ENCODE data around the gene PRMT2.

Gene PRMT2

DNA sequence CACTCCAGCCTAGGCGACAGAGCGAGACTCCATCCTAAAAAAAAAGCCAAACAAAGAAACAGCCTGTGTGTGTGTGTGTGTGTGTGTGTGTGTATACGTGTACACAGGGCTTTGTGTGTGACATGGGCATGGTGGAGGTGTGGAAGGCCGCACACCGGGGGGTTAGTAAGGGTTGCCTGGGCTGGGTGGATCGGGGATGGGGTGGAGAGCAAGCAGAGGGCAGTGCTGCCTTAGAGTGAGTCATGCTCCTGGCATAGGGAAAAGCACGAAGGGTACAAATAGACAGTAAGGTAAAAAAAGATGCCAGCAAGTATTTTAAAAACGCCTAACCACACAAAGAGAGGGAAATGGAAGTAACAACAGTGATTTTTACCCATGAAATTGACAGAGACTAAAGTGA is 6.2 kb downstream of the PRMT2 start:
- DNase-seq (ENCODE audit: low read depth in 2 of 3, low spot score in 1 of 3) = no peak

DNA sequence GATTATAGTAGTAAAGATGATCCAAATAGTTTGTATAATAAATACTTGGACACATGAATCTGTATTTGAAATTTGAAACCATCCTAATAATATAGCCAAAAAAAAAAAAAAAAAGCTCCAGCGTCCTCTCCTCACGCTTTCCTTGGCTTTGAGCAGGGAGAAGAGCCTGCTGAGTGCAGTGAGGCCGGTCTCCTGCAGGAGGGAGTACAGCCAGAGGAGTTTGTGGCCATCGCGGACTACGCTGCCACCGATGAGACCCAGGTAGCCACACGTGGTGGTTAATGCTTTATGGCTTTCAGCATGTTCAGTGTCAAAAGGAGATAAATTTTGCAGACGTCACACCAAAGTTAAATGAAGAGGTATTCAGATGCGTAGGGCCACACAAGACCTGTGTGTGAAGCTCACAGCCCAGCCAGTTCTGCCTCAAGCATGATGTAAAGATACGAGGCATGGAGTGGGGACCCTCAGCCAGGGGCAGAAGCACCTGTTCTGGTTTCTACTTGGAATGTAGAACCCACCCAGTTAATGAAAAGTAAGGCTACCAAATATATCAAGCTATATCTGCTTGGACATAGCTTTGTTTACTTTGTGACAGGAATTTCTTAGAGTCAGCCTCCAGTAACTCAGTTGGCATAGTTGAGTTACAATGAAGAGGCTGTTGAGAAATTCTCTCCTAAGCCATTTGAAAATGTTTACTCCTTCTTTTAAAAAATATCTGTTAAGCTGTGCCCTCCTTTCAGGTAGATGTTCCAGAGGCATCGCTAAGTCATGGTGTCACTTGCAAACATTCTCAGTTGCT is 8.1 kb downstream of the PRMT2 start:
- no peak for DNase-seq (ENCODE audit: low read depth in 2 of 3, low spot score in 1 of 3)

DNA sequence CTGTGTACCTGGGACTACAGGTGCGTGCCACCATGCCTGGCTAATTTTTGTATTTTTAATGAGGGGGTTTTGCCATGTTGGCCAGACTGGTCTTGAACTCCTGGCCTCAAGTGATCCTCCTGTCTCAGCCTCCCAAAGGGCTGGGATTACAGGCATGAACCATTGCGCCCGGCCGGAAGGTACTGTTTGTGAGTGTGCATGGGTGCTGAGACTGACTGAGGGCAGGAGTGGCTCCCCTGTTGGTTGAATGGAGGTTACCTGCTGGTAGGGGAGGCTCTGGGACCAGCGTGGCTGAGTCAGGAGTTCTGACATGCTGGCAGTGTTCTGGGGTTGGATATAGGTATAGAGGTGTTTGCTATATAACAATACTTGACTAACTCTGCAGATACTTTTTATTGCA is 10.4 kb downstream of the PRMT2 start:
- DNase-seq (ENCODE audit: low read depth in 2 of 3, low spot score in 1 of 3) = no peak

DNA sequence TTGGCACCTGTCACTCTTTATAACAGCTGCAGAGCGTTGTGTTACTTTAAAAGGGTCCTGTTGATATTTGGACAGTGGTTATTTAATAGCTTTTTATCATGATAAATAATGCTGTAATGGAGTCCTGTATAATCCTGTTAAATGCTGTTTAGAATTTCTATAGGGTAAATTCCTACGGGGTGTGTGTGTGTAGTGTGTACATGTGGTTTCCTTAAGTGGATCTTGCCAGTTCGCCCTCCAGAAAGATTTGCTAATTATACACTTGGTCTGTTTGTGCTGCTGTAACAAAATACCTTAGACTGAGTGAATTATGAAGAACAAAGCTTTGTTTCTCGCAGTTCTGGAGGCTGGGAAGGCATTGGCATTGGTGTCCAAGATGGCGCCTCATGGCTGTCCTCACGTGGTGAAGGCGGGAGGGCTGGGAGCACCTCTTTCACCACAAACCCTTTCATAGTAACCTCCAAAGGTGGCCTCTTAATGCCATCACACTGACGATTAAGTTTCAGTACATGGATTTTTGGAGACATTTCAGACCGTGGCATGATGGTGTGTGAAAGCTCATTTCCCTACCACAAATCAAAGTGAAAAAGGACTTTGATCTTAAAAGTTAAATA is 11.2 kb downstream of the PRMT2 start:
- DNase-seq (ENCODE audit: low read depth in 2 of 3, low spot score in 1 of 3) = no peak

DNA sequence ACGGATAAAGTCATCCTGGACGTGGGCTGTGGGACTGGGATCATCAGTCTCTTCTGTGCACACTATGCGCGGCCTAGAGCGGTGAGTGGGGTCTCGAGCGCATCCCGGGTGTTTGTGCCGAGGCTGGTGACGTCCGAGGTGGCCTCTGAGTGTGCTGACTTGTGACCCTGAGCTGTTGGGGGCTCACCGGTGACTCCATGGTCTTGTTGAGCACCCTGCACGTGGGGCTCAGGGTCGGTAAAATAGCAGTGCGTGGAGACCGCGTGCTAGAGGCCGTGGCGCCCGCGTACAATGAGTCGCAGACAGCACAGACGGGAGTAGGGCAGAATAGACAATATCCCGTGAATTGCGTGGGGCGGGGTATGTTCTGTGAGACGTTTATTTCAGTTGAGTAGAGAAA is 13.1 kb downstream of the PRMT2 start:
- DNase-seq (ENCODE audit: low read depth in 2 of 3, low spot score in 1 of 3) = no peak

DNA sequence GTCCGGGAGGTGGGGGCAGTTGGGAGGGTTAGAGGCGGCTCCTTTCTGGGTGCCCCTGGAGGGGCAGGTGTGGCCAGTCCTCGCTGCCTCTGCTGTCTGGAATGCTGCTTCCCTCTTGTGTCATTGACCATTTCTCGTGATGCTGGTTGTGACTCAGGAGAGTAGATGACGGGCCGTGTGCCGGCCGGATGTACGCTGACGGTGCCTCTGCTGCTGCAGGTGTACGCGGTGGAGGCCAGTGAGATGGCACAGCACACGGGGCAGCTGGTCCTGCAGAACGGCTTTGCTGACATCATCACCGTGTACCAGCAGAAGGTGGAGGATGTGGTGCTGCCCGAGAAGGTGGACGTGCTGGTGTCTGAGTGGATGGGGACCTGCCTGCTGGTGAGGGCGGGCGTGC is 13.9 kb downstream of the PRMT2 start:
- no peak for DNase-seq (ENCODE audit: low read depth in 2 of 3, low spot score in 1 of 3)

DNA sequence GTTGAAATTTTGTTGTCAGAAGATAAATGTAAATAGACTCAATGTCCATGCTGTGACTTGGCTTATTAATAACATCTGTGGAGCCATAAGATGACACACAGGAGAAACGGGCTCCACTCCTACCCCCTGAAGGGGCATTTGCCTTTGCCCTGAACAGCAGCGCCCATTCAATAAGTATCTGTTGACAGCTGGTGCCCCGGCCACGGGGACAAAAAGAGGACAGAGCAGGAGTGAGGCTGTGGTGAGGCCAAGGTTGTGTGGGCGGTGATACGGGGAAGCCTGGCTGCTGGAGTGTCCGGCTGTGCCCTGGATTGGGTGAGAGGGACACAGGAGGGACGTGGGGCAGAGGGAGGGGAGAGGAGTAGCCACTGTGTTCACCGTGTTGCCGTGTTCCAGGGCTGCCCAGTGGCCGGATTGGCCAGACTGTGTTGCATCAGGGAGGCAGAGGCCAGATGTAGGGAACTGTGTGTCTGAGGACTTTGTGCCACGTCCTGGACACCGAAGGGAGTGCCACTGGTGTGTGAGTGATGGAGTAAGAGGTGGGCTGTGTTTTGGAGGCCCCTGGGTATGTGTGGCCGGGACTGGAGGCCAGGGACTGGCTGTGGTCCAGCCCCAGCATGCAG is 15.1 kb downstream of the PRMT2 start:
- DNase-seq (ENCODE audit: low read depth in 2 of 3, low spot score in 1 of 3) = no peak

DNA sequence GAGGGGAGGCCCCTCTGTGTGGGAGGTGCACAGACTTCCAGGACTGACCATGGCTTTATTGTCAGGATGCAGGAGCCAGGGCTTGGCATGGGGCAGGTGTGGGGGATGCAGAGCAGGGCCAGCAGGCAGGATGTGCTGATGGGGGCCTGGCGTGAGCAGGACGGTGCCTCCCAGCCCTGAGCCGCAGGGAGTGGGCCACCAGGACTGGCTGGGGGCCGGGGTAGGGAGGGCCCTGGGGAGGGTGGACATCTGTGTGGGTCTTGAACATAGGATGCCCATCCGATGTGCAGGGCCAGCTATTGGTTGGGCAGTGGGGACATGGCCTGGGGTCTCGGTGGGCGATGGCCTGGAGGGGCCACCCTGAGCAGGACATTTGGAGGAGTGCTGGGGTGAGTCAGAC is 15.6 kb downstream of the PRMT2 start:
- DNase-seq (ENCODE audit: low read depth in 2 of 3, low spot score in 1 of 3) = no peak

DNA sequence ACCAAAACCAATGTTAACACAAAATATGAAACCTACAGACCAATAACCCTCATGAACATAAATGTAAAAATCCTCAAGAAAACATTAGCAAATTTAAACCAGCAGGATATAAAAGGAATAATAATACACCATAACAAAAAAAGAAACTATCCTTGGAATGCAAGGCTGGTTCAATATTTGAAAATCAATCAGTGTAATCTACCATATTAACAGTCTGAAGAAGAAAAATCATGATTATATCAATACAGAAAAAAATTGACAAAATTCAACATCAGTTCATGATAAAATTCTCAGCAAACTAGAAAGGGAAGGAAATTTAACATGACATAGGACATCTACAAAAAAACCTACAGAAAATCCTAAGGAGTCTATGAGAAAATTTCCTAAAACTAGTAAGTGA is 19.8 kb downstream of the PRMT2 start:
- DNase-seq (ENCODE audit: low read depth in 2 of 3, low spot score in 1 of 3) = no peak

DNA sequence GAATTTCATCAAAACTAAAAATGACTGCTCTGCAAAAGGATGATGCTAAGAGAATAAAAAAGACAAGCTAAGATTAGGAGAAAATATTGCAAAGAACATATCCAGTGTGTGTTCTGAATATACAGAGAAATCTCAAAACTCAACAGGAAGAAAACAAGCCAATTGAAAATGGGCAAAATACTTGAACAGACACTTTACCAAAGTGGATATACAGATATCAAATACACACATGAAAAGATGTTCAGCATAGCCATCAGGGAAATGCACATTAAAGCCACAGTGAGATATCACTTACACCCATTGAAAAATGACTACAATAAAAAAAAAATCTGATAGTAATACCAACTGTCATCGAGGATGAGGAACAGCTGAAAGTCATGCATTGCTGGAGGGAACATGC is 21.3 kb downstream of the PRMT2 start:
- DNase-seq (ENCODE audit: low read depth in 2 of 3, low spot score in 1 of 3) = no peak

DNA sequence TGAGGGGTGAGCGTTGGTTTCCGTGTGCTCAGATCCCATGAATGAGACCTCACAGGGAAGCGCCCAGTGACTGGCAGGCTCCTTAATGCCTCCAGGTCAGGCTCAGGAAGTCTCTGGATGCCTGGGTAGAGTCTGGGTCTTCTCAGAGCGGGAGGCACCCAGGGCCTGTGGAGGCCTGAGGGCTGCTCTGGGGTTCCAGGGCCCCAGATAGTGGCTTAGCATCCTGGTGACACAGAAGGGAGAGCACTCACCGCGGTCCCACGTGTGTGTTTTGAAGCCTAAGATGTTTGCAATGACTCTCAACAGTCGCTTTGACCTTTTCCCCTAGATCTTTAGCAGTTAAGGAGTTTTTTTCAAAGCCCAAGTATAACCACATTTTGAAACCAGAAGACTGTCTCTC is 25.0 kb downstream of the PRMT2 start:
- no peak for DNase-seq (ENCODE audit: low read depth in 2 of 3, low spot score in 1 of 3)

DNA sequence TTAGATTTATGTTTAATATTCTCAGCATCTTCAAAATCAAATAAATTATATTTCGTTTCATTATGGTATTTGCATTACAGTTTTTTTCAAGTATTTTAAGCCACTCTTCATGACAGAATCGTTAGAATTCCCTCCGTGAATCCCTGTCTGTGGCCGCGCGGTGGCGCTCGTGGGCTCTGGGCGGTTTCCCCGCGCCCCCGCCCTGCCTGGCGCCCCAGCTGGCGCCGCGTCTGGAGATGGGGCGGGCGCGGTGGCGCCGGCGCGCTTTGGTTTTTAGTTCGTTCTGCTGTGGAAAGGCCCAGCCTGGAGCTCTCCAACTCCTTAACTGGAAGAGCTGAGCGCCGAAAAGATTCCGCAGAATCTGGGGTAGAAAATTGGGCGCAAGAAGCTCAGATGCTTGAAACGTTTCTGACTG is 25.7 kb downstream of the PRMT2 start:
- DNase-seq (ENCODE audit: low read depth in 2 of 3, low spot score in 1 of 3) = peak in 1 of 3 donors; percentile 40

DNA sequence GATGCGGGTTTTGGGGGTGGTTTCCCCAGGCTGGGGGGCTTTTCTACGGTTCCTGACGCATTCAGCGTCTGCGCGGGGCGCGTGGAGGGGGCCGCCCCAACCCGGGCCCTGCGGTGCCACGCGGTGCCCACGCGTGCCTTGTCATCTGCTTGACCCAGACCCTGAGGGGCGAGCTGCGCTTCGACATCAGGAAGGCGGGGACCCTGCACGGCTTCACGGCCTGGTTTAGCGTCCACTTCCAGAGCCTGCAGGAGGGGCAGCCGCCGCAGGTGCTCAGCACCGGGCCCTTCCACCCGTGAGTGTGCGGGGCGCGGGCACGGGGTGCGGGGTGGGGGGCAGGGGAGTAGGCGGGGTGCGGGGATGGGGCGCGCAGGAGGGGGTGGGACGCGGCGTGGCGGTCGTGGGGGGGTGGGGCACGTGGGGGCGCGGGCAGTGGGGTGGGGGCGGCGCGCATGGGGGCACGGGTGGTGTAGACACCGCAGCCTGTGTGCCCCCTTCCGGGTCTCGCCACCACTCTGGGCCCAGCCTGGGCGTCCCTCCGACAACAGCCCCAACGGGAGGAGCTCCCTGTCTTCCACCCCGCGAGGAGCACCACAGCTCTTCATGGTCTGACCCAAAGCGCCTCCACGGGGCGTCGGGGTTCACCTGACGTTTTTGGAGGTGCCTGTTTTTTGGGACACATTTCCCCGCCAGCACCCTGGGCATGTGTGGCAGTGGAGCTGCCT is 26.3 kb downstream of the PRMT2 start:
- no peak for DNase-seq (ENCODE audit: low read depth in 2 of 3, low spot score in 1 of 3)

DNA sequence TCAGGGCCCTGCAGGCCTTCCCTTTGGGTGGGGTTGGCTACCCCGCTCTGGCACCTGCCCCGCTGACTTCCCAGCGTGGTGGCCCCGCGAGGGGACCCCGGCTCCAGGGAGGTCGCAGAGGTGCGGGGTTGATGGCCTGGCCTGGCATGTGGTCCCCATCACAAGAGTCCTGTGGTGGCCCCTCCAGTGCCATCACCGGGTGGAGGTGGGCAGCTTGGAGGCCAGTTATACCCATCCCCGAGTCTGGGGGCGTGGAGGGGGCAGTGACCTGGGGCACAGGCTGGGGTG is 26.8 kb downstream of the PRMT2 start:
- no peak for DNase-seq (ENCODE audit: low read depth in 2 of 3, low spot score in 1 of 3)

DNA sequence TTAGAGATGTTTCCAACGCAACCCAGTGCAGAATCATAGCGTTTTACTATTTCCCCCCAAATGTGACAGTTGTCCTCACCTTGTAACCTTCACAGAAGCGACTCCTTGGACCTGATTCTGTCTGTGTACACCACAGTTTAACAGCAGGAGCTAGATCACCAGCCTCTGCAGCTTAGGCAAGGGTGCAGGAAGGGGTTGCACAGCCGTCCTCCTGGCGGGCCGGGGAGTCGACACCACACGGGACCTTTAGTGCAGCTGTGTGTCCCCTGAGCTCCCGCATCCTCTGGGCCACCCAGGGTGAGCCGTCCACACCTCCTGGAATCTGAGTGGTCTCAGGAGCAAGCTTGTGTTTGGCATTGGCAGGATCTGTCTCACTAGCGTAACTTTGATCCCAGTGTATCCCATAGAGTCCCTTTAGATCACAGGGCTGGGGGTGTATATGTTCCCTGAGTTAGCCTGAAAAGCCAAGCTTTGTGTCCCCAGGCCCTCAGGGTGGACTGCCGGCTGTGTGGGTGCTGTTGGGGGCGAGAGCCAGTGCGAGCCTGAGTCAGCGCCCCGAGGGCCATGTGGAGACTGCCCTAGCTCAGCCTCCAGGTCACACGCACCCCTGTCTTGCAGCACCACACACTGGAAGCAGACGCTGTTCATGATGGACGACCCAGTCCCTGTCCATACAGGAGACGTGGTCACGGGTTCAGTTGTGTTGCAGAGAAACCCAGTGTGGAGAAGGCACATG is 27.5 kb downstream of the PRMT2 start:
- no peak for DNase-seq (ENCODE audit: low read depth in 2 of 3, low spot score in 1 of 3)

DNA sequence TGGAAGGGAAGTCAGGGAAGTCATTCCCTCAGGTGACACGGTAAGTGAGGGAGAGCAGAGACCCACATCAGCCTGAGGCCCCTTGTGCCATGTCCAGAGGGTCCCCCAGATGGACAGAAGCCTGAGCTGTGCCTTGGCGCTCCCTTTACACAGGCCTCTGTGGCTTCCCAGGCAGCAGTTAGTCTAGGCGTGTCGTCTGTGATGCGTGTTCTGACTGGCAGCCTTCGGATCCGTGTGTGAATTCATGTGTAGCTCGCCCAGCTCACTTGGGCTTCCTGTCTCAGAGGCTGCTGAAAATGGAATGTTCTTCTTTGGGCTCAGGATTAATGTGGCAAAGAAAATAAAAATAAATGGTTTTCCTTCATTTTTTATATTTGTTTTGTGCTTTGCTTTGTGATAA is 28.3 kb downstream of the PRMT2 start:
- no peak for DNase-seq (ENCODE audit: low read depth in 2 of 3, low spot score in 1 of 3)

DNA sequence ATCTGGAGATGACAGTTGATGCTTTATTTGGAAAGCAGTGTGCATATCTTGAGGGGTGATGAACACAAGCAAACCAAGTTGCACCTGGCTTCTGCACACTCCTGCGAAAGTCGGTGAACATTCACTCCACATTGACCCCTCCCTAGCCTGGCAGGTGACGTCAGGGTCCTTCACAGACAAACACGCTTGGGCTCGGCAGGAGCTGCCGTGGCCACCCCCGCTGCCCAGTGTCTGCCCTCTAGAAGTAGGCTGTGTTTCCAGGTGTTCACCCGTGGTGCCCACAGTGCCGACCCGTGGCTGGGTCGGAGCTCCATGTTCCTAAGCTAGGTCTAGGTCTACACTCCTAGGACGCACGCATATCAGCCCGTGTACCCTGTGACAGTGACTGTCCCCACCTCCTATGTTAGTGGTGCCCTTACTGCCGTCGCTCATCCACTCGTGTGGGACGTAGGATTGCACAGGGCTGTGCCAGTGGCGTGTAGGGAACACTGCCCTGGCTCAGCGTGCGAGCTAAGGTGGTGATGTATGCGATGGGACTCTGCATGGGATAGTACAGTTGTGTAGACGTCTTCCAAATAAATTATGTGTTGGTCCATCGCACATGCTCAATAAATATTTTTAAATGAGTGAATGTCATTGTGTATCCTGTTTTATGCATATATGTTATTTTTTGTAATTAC is 29.0 kb downstream of the PRMT2 start:
- no peak for DNase-seq (ENCODE audit: low read depth in 2 of 3, low spot score in 1 of 3)

DNA sequence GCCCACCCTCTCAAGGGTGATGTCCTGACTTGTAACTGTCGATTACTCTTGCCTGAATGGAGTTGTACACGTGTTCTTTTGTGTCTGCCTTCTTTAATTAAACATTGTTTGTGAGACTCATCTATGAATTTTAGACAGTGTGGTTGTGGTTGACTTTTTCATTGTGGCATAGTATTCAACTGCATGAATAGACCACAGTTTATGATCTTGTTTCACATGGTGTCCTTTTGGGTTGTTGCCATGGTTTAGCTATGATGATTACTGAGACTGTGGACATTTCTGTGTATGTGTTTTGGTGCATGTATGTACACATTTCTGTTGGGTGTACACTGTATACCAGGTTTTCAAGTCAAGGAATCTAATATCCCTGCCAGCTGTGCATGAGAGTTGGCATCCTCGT is 30.1 kb downstream of the PRMT2 start:
- no peak for DNase-seq (ENCODE audit: low read depth in 2 of 3, low spot score in 1 of 3)

DNA sequence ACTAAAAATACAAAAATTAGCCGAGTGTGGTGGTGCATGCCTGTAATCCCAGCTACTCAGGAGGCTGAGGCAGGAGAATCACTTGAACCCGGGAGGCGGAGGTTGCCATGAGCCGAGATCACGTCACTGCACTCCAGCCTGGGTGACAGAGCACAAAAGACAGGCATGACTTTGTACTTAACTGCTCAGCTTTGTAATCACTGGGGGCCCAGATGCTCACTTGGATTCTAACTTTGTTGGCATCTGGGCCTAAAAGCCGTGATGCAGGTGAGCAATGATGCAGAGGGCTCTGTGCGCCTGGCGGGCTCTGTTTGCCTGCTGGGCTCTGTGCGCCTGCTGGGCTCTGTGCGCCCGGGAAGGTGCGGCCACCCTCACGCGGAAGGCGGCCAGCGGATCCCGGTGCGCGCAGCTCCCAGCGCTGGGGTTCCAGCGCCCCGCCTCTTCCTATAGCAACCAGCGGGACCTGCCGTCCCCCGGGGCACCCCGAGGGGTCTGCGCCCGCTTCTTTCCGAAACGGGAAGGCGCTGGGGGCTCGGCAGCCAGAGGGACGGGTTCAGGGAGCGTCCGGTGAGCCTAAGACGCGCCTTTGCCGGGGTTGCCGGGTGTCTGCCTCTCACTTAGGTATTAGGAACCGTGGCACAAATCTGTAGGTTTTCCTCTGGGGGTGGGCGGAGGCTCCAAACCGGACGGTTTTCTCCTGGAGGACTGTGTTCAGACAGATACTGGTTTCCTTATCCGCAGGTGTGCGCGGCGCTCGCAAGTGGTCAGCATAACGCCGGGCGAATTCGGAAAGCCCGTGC is 31.7 kb downstream of the PRMT2 start:
- DNase-seq (ENCODE audit: low read depth in 2 of 3, low spot score in 1 of 3) = peak in 1 of 3 donors; percentile 12

DNA sequence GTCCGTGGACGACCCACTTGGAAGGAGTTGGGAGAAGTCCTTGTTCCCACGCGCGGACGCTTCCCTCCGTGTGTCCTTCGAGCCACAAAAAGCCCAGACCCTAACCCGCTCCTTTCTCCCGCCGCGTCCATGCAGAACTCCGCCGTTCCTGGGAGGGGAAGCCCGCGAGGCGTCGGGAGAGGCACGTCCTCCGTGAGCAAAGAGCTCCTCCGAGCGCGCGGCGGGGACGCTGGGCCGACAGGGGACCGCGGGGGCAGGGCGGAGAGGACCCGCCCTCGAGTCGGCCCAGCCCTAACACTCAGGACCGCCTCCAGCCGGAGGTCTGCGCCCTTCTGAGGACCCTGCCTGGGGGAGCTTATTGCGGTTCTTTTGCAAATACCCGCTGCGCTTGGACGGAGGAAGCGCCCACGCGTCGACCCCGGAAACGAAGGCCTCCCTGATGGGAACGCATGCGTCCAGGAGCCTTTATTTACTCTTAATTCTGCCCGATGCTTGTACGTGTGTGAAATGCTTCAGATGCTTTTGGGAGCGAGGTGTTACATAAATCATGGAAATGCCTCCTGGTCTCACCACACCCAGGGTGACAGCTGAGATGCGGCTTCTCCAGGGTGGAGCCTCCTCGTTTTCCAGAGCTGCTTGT is 32.4 kb downstream of the PRMT2 start:
- DNase-seq (ENCODE audit: low read depth in 2 of 3, low spot score in 1 of 3) = no peak
